GM19351 (cell line): Measurements from ENCODE around the gene NIPAL3.

ENCODE experiments used
- ATAC-seq: cut with Tn5 transposase; IDR thresholded peaks from one replicate; pipeline ENCODE4 v1.9.1; 2021; ENCODE audit warnings: mild to moderate bottlenecking, moderate library complexity; ENCODE audit not compliant: unreplicated experiment

NIPAL3 gene

DNA sequence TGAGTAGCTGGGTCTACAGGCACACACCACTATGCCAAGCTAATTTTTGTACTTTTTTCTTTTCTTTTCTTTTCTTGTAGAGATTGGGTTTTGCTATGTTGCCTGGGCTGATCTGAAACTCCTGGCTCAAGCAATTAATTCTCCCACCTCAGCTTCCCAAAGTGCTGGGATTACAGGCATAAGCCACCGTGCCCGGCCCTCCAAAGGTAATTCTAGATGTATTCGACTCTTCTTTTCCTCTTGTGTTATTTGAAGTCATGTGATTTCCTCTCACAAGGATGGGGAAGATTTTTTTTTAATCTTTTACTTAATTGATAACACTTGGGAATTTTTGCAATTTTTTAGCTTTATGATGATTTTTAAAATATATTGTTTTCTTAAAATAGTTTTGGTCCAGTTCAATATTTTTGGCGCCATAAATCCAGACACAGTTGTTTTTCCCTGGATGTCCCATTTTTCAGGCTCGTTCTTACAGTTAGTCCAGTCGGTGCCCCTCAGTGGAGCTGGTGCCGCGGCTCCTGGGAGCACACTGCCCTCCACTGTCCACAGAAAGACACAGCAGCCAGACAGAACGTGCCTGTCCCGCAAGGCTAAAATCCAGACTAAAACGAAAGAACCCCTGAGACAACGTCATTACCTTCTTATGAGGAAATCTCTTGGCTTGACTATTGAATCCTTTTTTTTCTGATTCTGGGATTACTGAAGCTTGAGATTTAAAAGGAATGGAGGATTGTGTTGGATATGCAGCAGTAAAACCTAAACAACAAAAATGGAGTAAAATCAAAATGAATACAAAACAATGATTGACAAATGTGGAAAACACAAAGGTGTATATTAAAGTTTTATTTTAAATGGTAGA, 24.4 kb upstream of the NIPAL3 start:
- no peak for ATAC-seq

GRCh38 chr1:24391882-24392603, 23.6 kb upstream of the NIPAL3 start:
- ATAC-seq, result peak; percentile 69

- ATAC-seq, result no peak
These were observed 23.0 kb upstream of the NIPAL3 start for GRCh38 chr1:24392604-24392946.

DNA sequence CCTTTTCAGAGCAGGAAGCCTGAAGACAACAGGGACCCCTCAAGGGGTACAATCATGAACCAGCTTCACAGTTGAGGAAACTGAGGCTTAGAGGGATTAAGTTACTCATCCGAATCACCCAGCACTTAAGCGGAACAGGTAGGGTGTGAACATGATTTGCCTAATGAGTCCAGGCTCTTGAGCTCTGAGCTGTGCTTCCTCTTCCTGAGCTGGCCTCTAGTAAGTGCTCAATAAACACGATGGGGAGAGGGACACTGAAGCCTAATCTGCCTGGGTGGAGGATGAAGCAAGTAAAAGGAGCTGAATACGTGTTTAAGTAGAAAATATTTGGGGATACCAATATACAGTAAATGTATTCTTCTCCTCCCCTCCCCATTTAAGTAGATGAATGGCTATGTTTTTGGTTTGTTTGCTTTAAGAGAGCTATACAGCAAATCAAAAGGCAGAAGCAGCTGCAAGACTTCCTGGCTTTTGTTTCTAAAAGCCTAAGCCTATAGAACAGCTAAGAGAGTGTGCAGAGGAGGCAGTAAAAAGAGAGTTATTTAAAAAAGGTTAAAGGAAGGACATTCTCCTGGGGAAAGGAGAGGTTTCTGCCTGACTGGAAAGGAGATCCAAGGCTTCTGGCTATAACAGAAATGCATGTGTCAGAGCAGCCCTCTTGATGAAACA, 22.5 kb upstream of the NIPAL3 start:
- ATAC-seq, result no peak

- no peak for ATAC-seq
These were observed 21.7 kb upstream of the NIPAL3 start for GRCh38 chr1:24393892-24394291.

DNA sequence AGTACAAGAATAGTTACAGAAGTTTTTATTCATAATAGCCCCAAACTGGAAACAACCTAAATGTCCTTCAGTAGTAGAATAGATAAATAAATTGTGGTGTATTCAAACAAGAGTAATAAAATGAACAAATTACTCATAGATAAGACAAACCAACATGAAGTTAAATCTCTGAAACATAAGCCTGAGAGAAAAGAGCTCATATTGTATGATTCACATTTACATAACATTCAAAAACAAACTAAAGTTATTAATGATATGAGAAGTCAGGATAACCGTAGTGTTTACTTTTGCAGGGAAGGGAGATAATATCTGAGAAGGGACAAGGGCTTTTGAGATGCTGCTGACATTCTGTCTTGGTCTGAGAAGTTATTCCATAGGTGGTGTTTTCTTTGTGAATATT, 15.5 kb upstream of the NIPAL3 start:
- no peak for ATAC-seq

DNA sequence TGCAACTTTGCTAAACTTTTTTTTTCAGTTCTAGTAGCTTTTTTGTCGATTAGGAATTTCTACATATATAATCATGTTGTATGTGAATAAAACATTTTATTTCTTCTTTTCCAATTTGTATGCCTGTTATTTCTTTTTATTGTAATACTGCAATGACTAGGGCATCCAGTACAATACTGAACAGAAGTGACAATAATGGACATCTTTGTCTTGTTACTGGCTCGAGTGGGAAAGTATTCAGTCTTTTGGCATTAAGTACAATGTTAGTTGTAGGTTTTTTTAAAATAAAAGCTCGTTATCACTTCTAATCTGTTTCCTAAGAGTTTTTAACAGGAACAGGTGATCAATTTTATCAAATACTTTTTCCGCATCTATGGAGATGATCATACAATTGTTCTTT, 11.8 kb upstream of the NIPAL3 start:
- no peak for ATAC-seq

DNA sequence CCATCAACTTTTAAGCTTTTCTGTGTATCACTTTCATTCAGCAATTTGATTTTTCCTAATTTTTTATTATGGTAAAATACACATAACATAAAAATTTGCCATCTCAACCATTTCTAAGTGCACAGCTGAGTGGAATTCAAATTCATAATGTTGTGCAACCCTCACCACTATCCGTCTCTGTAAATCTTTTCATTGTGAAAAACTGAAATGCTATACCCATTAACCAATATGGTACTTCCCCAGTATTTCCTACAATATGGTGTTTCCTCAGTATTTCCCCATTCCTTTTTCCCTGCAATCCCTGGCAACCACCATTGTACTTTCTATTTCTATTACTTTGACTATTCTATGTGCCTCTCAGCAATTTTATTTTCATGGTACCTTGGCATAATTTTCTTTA, 8.8 kb upstream of the NIPAL3 start:
- ATAC-seq, result no peak

DNA sequence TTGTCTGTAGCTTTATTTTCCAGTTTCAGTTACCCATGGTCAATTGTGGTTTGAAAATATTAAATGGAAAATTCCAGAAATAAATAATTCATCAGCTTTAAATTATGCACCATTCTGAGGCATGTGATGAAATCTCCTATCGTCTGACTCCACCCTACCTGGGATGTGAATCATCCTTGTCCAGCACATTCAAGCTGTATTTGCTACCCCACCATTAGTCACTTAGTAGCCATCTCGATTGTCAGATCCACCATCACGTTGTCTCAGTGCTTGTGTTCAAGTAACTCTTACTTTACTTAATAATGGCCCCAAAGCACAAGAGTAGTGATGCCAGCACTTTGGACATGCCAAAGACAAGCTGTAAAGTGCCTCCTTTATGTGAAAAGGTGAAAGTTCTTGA, 6.1 kb upstream of the NIPAL3 start:
- ATAC-seq, result no peak

DNA sequence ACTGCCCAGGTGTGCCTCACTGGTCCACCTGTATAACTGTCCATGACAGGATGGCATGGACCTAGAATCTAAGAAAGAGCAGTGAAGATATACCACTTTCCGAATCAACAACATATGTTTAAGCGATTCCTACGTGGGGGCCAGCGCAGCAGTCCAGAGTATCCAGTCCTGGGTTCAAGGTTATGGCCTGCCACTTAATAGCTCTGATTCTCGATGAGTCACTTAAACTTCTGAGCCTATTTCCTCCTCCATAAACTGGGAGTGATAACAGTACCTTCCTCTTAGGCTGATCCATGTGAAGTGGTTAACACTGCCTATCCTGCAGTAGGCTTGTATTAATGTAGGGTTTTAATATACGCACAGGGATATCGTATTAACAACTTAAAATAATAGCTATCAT, 4.9 kb upstream of the NIPAL3 start:
- ATAC-seq, result no peak

DNA sequence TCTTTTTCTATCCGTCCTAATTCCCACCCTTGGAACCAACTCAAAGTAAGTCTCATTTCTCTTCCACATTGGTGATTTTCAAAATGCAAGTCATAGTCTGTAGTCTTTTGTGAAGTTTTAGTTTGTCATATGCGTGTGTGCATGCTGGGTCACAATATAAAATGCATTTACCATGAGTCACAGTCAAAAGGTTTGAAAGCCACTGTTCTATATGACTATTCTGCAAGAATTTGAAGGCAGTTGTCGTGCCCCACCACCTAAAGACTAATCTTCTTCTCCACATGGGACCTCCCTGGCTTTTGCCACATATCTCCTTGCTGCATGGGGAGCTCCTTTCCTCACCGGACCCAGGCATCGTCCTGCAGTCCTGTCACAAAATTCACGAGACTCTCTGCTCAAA, 3.6 kb upstream of the NIPAL3 start:
- ATAC-seq, result no peak

DNA sequence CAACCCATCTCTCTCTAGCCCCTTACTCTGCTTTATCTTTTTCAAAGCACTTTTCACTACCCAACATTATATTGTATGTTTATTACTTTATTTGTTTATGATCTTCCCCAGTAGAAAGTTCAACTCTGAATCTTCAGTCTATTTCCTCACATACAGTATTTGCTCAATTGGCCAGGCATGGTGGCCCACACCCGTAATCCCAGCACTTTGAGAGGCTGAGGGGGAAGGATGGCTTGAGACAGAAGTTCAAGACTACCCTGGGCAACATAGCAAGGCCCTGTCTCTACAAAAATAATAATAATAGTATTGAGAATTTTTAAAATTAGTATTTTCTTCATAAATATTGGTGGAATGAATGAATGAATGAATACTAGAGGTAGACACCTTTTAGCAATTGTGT, 3.2 kb upstream of the NIPAL3 start:
- ATAC-seq, result no peak

- no peak for ATAC-seq
These were observed 2.0 kb upstream of the NIPAL3 start, which contains the start of gene STPG1 for GRCh38 chr1:24413350-24414163. Gene STPG1 (minus strand): TSS chr1:24413782. CDS start chr1:24401388, 12,394 bp downstream.

DNA sequence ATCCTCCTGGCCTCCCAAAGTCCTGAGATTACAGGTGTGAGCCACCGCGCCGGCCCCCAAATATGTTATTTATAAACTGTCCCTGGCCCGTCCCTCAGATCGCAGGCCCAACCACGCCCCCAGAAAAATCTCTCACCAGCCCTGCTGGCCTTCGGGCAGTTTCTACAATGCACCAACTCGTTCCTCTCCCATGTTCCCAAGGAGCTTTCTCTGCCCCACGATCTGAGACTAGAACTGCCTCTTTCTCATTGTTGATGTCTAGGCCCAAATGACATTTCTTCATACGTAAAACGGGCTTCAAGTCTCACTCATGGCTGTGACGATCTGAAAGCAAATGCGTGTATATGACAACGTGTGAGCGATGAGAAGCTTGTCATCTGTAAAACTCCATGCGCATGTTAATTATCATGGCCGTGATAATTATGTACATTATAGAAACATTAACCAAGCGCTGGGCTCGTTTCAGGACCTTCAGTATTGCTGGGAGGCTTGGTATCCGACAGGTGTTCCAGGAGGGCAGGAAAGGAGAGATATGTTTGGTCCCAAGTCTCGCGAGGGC, 748 bp upstream of the NIPAL3 start:
- ATAC-seq, result no peak

- peak; percentile 2 for ATAC-seq
These were observed 486 bp downstream of the NIPAL3 start for GRCh38 chr1:24415910-24416665.

GRCh38 chr1:24416666-24417391, 1.2 kb downstream of the NIPAL3 start:
- ATAC-seq, result no peak

DNA sequence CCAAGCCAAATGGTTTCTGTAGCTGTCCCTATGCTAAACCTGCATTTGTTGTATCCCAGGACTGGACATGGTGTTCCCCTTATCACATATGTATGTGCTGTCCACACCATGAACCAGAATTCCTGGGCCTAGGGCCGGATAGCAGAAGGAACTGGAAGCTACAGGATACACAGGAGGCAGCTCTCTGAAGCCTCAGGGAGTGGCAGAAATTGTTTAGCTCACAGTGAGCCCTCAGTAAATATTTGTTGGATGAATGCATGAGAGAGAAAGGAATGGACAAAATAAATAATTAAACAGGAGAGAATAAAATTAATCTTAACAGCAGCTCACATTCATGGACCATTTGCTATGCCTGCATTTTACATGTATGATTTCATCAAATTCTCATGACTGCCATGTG, 2.1 kb downstream of the NIPAL3 start:
- ATAC-seq, result no peak

DNA sequence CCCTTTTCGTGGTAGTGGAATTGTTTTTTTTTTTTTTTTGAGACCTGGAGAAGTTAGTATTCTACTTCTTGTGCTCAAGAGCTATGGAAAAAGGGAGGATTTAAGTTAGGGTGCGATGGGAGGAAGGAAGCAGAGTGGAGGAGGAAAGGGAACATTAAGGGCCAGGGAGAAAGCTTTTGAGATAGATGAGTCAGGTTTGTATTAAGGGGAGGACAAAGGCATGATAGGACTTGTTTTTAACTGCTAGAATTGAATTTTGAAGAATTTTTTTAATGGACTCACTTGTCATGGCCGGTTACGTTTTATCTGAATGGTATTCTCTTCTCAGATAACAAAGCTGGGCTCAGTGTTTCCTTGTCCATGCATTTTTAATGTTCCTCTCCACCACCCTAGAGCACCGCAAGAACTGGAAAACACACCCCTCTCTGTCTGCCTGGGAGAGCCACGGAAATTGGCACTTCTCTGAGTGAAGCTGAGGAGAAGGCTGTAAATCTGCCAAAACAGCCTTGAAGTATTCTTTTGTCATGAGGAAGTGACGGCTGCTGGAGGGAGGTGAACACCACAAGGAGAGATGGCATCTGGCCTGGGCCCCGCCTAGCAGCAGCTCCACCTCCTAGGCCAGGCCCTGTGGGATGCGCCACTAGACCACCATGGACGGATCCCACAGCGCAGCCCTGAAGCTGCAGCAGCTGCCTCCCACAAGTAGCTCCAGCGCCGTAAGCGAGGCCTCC, 3.5 kb downstream of the NIPAL3 start:
- no peak for ATAC-seq

DNA sequence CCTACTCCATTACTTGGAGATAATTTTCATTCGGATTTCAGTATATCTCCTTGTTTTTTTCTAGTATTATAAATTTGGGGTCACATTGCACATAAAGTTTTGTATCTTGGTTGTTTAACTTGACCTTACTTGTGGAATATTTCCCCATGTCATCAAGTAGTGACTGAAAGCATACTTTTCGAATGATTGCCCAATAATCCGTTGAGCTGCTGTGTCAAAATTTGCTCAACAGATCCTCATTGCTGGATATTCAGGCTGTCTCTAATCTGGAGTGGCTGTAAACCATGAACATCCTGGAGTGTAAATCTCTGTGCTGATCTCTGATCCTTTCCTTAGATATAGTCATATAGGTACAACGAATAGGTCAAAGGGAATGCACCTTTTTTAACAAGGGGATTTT, 4.9 kb downstream of the NIPAL3 start:
- ATAC-seq, result no peak
